Mesangial cell (primary cell): ENCODE measurements around the gene MPP1. TPM values are rescaled to one million over a fixed set of nuclear protein-coding genes. Genes with fewer than 3 reads are reported as not detected.

ENCODE experiments used
- total RNA-seq: library from RNA; depleted of rRNA; stranded (reverse); fragments of >200 nt; gene quantifications from 2 replicates; pipeline ENCODE4 v1.2.3, GENCODE V29; 2015

MPP1 gene
- 14.2 and 15.2 TPM in 2 replicates for total RNA-seq

DNA sequence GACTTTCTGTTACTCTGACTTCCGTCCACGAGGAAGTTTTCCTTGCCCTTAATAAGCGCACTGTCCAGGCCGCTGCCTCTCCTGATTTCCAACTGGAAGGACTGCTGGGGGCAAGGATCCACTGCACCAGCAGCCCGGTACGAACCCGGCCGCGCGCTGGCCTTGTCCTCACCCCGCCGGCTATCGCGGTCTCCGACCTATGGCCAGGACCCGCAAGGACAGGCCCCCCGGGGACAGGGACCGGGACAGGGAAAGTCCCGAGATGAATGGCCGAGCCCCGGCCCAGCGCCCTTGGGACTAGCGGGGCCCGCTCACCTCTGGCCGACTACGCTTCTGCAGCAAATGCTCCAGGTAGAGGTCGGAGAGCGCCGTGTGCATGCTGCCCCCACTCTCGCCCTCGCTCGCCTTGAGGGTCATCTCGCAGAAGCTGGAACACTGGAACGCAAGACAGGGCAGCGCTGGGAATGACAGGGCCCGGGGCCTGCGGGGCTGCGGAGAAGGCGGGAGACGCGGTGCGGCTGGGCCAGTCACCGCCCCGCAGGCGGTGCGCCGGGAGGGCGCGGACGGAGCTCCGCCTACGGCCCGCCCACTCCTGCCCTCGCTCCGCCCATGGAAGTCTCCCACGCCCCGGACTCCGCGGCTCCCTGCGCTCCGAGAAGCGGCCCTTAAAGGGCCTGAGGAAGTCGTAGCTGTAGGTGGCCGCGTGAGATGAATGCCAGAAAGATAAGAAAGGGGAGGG, at the start of gene MPP1:
Gene MPP1, minus strand, starts transcription at position 529 of the 739 bp plus-strand sequence. Its CDS starts 112 bp downstream, at position 417.

GRCh38 chrX:154834562-154834961, 29.3 kb upstream of the MPP1 start, which contains the start of gene SMIM9:
Gene SMIM9 (minus strand): TSS chrX:154834662. CDS start chrX:154830856, 3,806 bp downstream.

DNA sequence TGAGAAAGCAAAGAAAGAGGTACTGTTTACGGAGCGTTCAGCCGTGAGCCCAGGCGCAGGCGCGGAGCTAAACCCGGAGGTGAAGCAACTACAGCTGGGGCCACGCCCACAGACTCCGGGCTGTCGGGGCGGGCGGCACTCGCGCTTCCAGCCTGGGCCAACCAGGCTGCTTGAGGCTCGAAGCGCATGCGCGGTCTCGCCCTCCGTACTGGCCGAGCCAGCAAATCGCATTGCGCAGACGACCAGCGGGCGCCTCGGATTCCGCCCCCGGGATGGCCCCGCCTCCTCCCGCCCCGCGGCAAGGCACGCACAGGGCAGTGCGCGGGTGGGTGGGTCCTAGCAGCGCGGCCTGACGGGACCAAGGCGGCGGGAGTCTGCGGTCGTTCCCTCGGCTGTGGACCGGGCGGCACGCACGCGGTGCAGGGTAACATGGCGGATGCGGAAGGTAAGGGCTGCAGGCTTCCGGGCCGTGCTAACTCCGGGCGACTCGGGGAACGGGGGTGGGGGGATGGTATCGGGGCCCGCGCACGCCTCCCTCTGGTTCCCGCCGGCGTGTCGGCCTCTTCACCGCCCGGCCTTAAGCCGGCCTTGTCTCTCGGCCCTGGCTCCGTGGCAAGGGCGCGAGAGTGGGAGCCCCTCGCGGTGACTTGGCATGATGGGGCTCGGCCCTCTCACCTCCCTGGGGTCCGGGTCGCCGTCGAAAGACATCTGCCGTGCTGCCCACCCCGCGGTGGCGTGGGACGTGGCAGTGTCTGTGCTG, 42.6 kb downstream of the MPP1 start, which contains the start of gene DKC1:
Gene DKC1, plus strand, starts transcription at position 328 of the 760 bp plus-strand sequence. Its CDS starts 102 bp downstream, at position 430.

DNA sequence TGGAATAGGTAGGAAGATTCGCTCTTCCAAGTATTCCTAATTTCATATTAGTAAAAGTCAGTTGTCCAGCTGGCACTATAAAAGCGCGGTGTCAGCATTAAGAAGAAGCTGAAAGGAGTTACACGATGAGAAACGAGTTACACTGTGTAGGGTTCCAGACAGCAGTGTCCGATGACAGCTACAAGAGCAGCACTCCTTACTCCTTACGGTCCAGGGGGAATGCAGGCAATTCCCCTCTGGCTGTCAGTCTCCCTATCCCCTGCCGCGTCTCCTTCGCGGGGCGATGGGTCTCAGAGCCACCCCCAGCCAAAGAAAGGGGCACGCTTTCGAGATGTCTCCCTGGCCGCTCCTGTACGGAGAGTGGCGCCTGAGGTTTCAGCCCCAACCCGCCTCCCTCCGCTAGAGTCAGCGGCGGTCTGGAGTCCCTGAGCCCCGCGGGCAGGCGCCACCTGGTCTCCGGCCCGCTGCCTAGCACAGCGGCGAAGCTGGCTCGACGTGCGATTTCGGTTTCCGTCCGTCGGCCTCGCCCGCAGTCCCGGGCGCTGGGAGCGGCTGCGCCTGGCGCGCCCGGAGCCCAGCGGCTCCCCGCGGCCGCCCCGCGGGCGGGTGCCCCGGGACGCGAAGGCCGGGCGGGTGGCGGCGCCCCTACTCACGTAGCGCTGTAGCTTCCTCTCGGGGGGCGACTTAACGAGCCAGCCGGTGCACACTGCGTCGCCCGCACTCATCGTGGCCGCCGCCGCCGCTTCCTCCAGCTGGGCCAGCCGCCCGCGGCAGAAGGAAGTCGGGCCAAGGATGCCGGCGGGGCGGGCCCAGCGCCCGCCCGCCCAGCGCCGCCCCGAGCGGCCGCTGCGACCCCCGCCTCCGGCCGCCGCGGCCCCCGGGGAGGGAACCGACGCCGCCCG, 54.7 kb downstream of the MPP1 start, which contains the start of gene GAB3:
Gene GAB3, minus strand, starts transcription at position 777 of the 902 bp plus-strand sequence. Its CDS starts 52 bp downstream, at position 725.

Other genes with a start within 250 kb of the MPP1 start
- not detected in 2 replicates for gene CTAG1A, start 220.4 kb downstream of the MPP1 start, total RNA-seq
- gene CTAG1B, start 186.2 kb downstream of the MPP1 start, total RNA-seq = not detected in 2 replicates
- 2.8 TPM in 1 of 2 replicates, not detected in the other for gene CTAG2, start 151.9 kb downstream of the MPP1 start, total RNA-seq
- 0.38 and 1.1 TPM in 2 replicates for gene GAB3, start 54.4 kb downstream of the MPP1 start, total RNA-seq
- gene DKC1, start 42.6 kb downstream of the MPP1 start, total RNA-seq = 14.8 and 50.4 TPM in 2 replicates
- not detected in 2 replicates for gene SMIM9, start 29.2 kb upstream of the MPP1 start, total RNA-seq
- gene F8A1, start 80.9 kb upstream of the MPP1 start, total RNA-seq = 3.9 and 16.6 TPM in 2 replicates
- gene F8, start 217.2 kb upstream of the MPP1 start, total RNA-seq = 0.33 and 2.2 TPM in 2 replicates
- gene FUNDC2, start 221.4 kb upstream of the MPP1 start, total RNA-seq = 19.2 and 22.1 TPM in 2 replicates